HUES48 (cell line): ENCODE measurements around the gene POLE.

Source experiments
- H3K27ac ChIP-seq: one replicate; pipeline ENCODE4 v1.7.0; 2013; ENCODE audit warnings: low read depth, low read length, inconsistent platforms
- H3K27me3 ChIP-seq: 2 replicates; pipeline ENCODE4 v1.6.1; 2013; ENCODE audit warnings: mild to moderate bottlenecking, low read length; ENCODE audit not compliant: control insufficient read depth, insufficient read depth
- H3K36me3 ChIP-seq: 2 replicates; pipeline ENCODE4 v1.6.1; 2013; ENCODE audit warnings: low read length; ENCODE audit not compliant: control insufficient read depth, insufficient read depth
- H3K4me1 ChIP-seq: 2 replicates; pipeline ENCODE4 v1.6.1; 2013; ENCODE audit warnings: mild to moderate bottlenecking, low read length; ENCODE audit not compliant: control insufficient read depth, insufficient read depth
- H3K4me3 ChIP-seq: 2 replicates; pipeline ENCODE4 v1.5.1; 2013; ENCODE audit warnings: mild to moderate bottlenecking, low read depth, low read length
- H3K9ac ChIP-seq: 2 replicates; pipeline ENCODE4 v1.6.1; 2013; ENCODE audit warnings: mild to moderate bottlenecking, low read depth, low read length, moderate library complexity
- H3K9me3 ChIP-seq: 2 replicates; pipeline ENCODE4 v1.6.1; 2013; ENCODE audit warnings: low read length; ENCODE audit not compliant: control insufficient read depth, insufficient read depth

The POLE gene

GRCh38 chr12:132673288-132674179, 13.6 kb downstream of the POLE start:
- Histone ChIP-seq H3K9me3 (no peaks in the 10 kb centered on the region), H3K4me1 (no peaks in the 10 kb centered on the region), H3K9ac (no peak overlapping the region), H3K36me3 (peaks cover 91% of the 10 kb centered on the region), H3K27me3 (no peaks in the 10 kb centered on the region), H3K27ac (no peak overlapping the region), H3K4me3 (no peak overlapping the region)

GRCh38 chr12:132672678-132673077, 14.5 kb downstream of the POLE start:
- Histone ChIP-seq H3K4me1 (no peaks in the 10 kb centered on the region), H3K9me3 (no peaks in the 10 kb centered on the region), H3K4me3 (no peak overlapping the region), H3K36me3 (peaks cover 92% of the 10 kb centered on the region), H3K27me3 (no peaks in the 10 kb centered on the region), H3K27ac (no peak overlapping the region), H3K9ac (no peak overlapping the region)

GRCh38 chr12:132672116-132672515, 15.0 kb downstream of the POLE start:
- peaks cover 92% of the 10 kb centered on the region for H3K36me3 ChIP-seq
- H3K9ac ChIP-seq = no peak overlapping the region
- H3K27ac ChIP-seq = no peak overlapping the region
- no peaks in the 10 kb centered on the region for H3K27me3 ChIP-seq
- H3K4me3 ChIP-seq = no peak overlapping the region
- no peaks in the 10 kb centered on the region for H3K4me1 ChIP-seq
- no peaks in the 10 kb centered on the region for H3K9me3 ChIP-seq

GRCh38 chr12:132669166-132669879, 17.8 kb downstream of the POLE start:
- Histone ChIP-seq H3K4me1 (no peaks in the 10 kb centered on the region), H3K27ac (no peak overlapping the region), H3K9ac (no peak overlapping the region), H3K27me3 (no peaks in the 10 kb centered on the region), H3K9me3 (no peaks in the 10 kb centered on the region), H3K4me3 (no peak overlapping the region), H3K36me3 (peaks cover 92% of the 10 kb centered on the region)

GRCh38 chr12:132668191-132669088, 18.7 kb downstream of the POLE start:
- no peak overlapping the region for H3K4me3 ChIP-seq
- peaks cover 92% of the 10 kb centered on the region for H3K36me3 ChIP-seq
- no peaks in the 10 kb centered on the region for H3K9me3 ChIP-seq
- H3K27me3 ChIP-seq = no peaks in the 10 kb centered on the region
- H3K9ac ChIP-seq = no peak overlapping the region
- no peaks in the 10 kb centered on the region for H3K4me1 ChIP-seq
- no peak overlapping the region for H3K27ac ChIP-seq

- peaks cover 94% of the 10 kb centered on the region for H3K36me3 ChIP-seq
- no peaks in the 10 kb centered on the region for H3K9me3 ChIP-seq
- H3K27ac ChIP-seq = no peak overlapping the region
- no peak overlapping the region for H3K4me3 ChIP-seq
- no peaks in the 10 kb centered on the region for H3K27me3 ChIP-seq
- no peak overlapping the region for H3K9ac ChIP-seq
- no peaks in the 10 kb centered on the region for H3K4me1 ChIP-seq
Measured at GRCh38 chr12:132665794-132666193, 21.3 kb downstream of the POLE start.

- Histone ChIP-seq H3K9me3 (no peaks in the 10 kb centered on the region), H3K4me1 (no peaks in the 10 kb centered on the region), H3K9ac (no peak overlapping the region), H3K36me3 (peaks cover 98% of the 10 kb centered on the region), H3K4me3 (no peak overlapping the region), H3K27me3 (no peaks in the 10 kb centered on the region), H3K27ac (no peak overlapping the region)
Measured at GRCh38 chr12:132665149-132665491, 22.0 kb downstream of the POLE start.

- Histone ChIP-seq H3K27ac (no peak overlapping the region), H3K9ac (no peak overlapping the region), H3K27me3 (no peaks in the 10 kb centered on the region), H3K9me3 (no peaks in the 10 kb centered on the region), H3K4me3 (no peak overlapping the region), H3K4me1 (no peaks in the 10 kb centered on the region), H3K36me3 (peaks cover 100% of the 10 kb centered on the region)
Measured at GRCh38 chr12:132664206-132665148, 22.7 kb downstream of the POLE start.

- no peaks in the 10 kb centered on the region for H3K27me3 ChIP-seq
- H3K9me3 ChIP-seq = no peaks in the 10 kb centered on the region
- no peak overlapping the region for H3K4me3 ChIP-seq
- H3K27ac ChIP-seq = no peak overlapping the region
- peaks cover 100% of the 10 kb centered on the region for H3K36me3 ChIP-seq
- H3K4me1 ChIP-seq = no peaks in the 10 kb centered on the region
- H3K9ac ChIP-seq = no peak overlapping the region
Measured at GRCh38 chr12:132662901-132663755, 24.0 kb downstream of the POLE start.
